Lung (tissue), 12 donors: ENCODE measurements around the gene MMEL1. TPM values are rescaled to one million over a fixed set of nuclear protein-coding genes. Genes with fewer than 3 reads are reported as not detected.

ENCODE experiments used
- ATAC-seq: fragments of 200-7000 bp; cut with Tn5 transposase; one replicate; pipeline ENCODE4 v1.9.1; 2020; ENCODE audit warnings: moderate number of reproducible peaks; ENCODE audit not compliant: insufficient read depth, low FRiP score
- DNase-seq, 3 donors: peaks; one replicate each; pipeline ENCODE4 v3.0.0-alpha.2; 2013 to 2017
- H3K27ac ChIP-seq, 2 donors: one replicate each; pipeline ENCODE4 v1.5.1; 2013; ENCODE audit warnings: mild to moderate bottlenecking in 2 of 2, moderate library complexity in 2 of 2, control low read depth in 1 of 2, inconsistent platforms in 1 of 2, low read depth in 1 of 2, low read length in 1 of 2
- H3K27me3 ChIP-seq, 3 donors: one replicate each; pipeline ENCODE4 v1.5.1; 2013; ENCODE audit warnings: low read length in 2 of 3; ENCODE audit not compliant: control insufficient read depth in 3 of 3, insufficient read depth in 3 of 3
- H3K36me3 ChIP-seq, 4 donors: one replicate each; pipeline ENCODE4 v1.5.1; 2013; ENCODE audit warnings: low read length in 4 of 4, mild to moderate bottlenecking in 1 of 4, moderate library complexity in 1 of 4; ENCODE audit not compliant: control insufficient read depth in 4 of 4, insufficient read depth in 4 of 4
- H3K4me1 ChIP-seq, 5 donors: one replicate each; pipeline ENCODE4 v1.5.1; 2013; ENCODE audit warnings: low read length in 5 of 5, mild to moderate bottlenecking in 2 of 5, moderate library complexity in 1 of 5; ENCODE audit not compliant: control insufficient read depth in 5 of 5, insufficient read depth in 5 of 5
- H3K4me3 ChIP-seq: one replicate; pipeline ENCODE4 v1.5.1; 2013; ENCODE audit warnings: mild to moderate bottlenecking, control low read depth, moderate library complexity
- H3K9ac ChIP-seq, 2 donors: one replicate each; pipeline ENCODE4 v1.5.1; 2013; ENCODE audit warnings: low read length in 2 of 2, control low read depth in 1 of 2; ENCODE audit not compliant: insufficient read depth in 1 of 2
- H3K9me3 ChIP-seq, 4 donors: one replicate each; pipeline ENCODE4 v1.5.1; 2013; ENCODE audit warnings: low read length in 3 of 4, mild to moderate bottlenecking in 1 of 4, moderate library complexity in 1 of 4; ENCODE audit not compliant: control insufficient read depth in 4 of 4, insufficient read depth in 3 of 4
- WGBS, 2 donors: extraction: QIAGEN DNeasy Blood & Tissue Kit; methylation state at CpG; one replicate each; pipeline ENCODE4 v1.1.7; 2013; 5-methylcytosine and 5-hydroxymethylcytosine counted together
- polyA plus RNA-seq, 2 donors: library from polyadenylated mRNA; stranded (reverse); fragments of 200-250 nt; gene quantifications; one replicate each; pipeline ENCODE4 v1.2.1, GENCODE V29; 2013
- total RNA-seq, 2 donors: library from RNA; depleted of rRNA in 1 of 2; stranded (reverse); fragments of >200 nt in 1 of 2; gene quantifications; one replicate each; pipeline ENCODE4 v1.2.1, GENCODE V29; 2014 to 2021
- TF ChIP-seq, protein P1 (sequence below): IDR thresholded peaks from 2 replicates; pipeline ENCODE4 v1.5.1; 2012; ENCODE audit warnings: mild to moderate bottlenecking; ENCODE audit errors: control extremely low read depth, extremely low read depth
- donor health status: control.
- donor health status: control.
- donor health status: Bipolar disorder and iron deficiency.
- donor health status: healthy.
- donor health status: DM: yes; HTN: yes; CAD: no.

The MMEL1 gene
- total and polyA plus RNA-seq, 4 donors = 4.0 to 8.4 (median 6.0) TPM

DNA sequence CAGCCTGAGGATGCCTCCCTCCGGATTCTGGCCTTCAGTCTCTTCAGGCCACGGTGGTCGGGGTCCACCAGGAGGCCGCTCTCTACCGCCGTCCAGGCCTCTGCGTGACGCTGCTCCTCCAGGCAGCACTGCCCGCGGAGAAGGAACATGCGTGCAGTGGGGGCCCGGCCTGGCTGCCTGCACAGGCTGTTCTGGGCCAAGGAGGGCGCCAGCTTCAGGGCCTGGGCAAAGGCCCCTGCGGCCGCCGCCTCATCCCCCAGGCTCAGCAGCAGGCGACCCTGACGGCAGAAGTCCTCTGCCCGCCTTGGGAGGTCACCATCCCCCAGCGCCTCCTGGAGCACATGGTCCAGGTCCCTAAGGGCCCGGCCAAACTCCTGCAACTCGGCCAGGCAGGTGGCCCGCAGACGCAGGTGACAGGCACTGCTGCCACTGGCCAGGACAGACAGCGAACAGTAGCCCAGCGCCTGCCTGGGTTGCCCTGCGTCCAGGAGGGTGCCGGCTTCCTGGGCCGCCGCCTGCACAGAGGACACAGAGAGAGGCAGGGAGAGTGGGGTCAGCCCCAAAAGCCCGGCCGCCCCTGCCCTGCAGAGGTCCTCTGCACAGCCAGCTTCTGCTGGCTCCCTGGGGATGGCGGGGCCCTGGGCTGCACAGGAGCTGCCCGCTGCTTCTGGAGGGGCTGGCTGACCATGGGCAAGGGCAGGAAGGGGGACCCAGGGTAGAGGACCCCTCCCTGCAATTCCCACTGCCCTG, 8.7 kb upstream of the MMEL1 start:
- TF ChIP-seq, protein P1, sequence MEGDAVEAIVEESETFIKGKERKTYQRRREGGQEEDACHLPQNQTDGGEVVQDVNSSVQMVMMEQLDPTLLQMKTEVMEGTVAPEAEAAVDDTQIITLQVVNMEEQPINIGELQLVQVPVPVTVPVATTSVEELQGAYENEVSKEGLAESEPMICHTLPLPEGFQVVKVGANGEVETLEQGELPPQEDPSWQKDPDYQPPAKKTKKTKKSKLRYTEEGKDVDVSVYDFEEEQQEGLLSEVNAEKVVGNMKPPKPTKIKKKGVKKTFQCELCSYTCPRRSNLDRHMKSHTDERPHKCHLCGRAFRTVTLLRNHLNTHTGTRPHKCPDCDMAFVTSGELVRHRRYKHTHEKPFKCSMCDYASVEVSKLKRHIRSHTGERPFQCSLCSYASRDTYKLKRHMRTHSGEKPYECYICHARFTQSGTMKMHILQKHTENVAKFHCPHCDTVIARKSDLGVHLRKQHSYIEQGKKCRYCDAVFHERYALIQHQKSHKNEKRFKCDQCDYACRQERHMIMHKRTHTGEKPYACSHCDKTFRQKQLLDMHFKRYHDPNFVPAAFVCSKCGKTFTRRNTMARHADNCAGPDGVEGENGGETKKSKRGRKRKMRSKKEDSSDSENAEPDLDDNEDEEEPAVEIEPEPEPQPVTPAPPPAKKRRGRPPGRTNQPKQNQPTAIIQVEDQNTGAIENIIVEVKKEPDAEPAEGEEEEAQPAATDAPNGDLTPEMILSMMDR = no peak
- Histone ChIP-seq H3K4me3 (no peak overlapping the region), H3K36me3 (no peaks in the 10 kb centered on the region), H3K9me3 (peaks cover 0 to 9% (median 1%) of the 10 kb centered on the region in 4 donors), H3K9ac (peak overlapping the region in 1 of 2 donors; percentile 63), H3K27ac (no peak overlapping the region), H3K27me3 (no peaks in the 10 kb centered on the region), H3K4me1 (peaks cover 0 to 16% (median 0%) of the 10 kb centered on the region in 5 donors)
- 94 to 95% methylated on average over 33 to 34 of the region's 34 CpGs for WGBS, 2 donors
- ATAC-seq (no peak), DNase-seq (no peak)

DNA sequence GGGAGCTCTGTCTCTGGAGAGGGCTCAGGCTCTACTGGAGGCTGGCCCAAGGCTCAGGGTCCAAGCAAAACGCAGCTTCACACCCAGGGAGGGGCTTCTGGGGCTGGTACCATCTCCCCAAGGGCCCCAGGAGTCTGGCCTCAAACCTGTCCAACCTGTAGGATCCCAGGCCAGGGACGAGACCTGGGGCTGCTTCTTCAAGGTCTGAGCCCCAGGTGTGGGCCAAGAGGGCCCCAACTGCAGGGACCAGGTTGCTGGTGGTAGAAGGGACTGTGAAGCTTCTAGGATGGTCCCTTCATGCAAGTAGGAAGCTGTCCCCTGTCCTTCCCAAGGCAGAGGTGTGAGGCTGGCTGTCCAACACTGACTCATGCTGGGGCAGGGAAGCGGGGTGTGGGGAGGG, 7.8 kb upstream of the MMEL1 start:
- H3K9me3 ChIP-seq = peaks cover 0 to 10% (median 1%) of the 10 kb centered on the region in 4 donors
- DNase-seq (no peak), ATAC-seq (no peak)
- H3K4me1 ChIP-seq = peaks cover 0 to 16% (median 0%) of the 10 kb centered on the region in 5 donors
- no peaks in the 10 kb centered on the region for H3K36me3 ChIP-seq
- H3K4me3 ChIP-seq = no peak overlapping the region
- TF ChIP-seq, protein P1 = no peak
- H3K9ac ChIP-seq = no peak overlapping the region
- 88 to 95% methylated on average over 3 of the region's 3 CpGs for WGBS, 2 donors
- no peak overlapping the region for H3K27ac ChIP-seq
- H3K27me3 ChIP-seq = no peaks in the 10 kb centered on the region

DNA sequence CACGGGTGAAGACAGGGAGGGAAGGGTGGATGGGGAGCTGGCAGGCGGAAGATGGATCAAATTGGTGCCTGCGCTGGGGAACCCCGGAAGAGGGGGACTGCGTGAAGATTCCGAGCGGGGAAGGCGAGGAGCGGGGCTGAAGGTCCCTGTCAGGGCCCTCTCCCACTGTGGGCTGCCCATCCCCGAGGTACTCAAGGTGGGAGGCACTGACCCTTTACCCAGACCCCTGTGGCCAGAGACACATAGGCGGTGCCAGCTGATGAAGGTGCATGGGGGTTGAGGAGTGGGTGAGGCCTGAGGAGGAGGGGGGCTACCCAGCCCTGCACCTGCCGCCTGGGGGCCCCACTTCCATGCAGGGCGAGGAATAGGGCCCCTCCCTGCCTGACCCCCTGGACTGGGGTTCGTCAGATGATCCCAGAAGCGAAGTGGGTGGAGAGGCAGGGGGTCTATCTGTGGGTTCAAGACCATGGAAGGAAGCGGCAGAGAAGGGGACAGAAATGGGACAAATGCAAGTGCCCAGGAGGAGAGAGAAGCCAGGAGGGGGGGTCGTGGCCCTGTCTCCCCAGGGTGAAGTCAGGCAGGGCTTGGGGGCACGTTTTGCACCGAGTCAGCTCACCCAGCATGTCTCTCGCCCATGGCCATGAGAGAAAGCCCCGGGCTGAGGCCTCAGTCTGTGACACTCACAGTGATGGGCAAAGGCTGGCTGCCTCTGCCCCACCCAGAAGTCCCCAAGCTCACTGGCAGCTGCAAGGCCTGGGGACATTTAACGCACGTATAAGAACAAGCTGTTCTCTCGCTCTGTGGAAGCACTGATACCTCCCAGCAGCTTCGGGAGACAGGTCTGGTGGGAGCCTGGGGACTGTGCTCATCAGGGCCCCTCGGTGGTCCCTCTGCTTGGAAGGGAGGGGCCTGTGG, 7.0 kb upstream of the MMEL1 start:
- H3K4me1 ChIP-seq = peaks cover 0 to 16% (median 0%) of the 10 kb centered on the region in 5 donors
- no peaks in the 10 kb centered on the region for H3K27me3 ChIP-seq
- 79 to 83% methylated on average over 23 to 26 of the region's 26 CpGs for WGBS, 2 donors
- H3K9ac ChIP-seq = no peak overlapping the region
- H3K27ac ChIP-seq = no peak overlapping the region
- no peaks in the 10 kb centered on the region for H3K36me3 ChIP-seq
- ATAC-seq (no peak), DNase-seq (no peak)
- TF ChIP-seq, protein P1 = no peak
- no peak overlapping the region for H3K4me3 ChIP-seq
- peaks cover 0 to 10% (median 1%) of the 10 kb centered on the region in 4 donors for H3K9me3 ChIP-seq
